ENCODE measurements around the gene GTSF1L. TPM values are rescaled to one million over a fixed set of nuclear protein-coding genes. Genes with fewer than 3 reads are reported as not detected.
A peak's percentile ranks its signal among the peaks of the same experiment; 100 is the strongest.

GTSF1L gene
- total RNA-seq, 1 donor from 2014 or later = not detected

- Mint-ChIP-seq H3K4me3 (ENCODE audit: low read depth) (no peak overlapping the region), H3K9me3 (ENCODE audit: low read depth) (peaks cover 3% of the 10 kb centered on the region), H3K27ac (no peak overlapping the region), H3K4me1 (ENCODE audit: low read depth) (peaks cover 12% of the 10 kb centered on the region), H3K27me3 (peaks cover 29% of the 10 kb centered on the region), H3K36me3 (ENCODE audit: insufficient read depth) (no peaks in the 10 kb centered on the region)
- no peak for DNase-seq (ENCODE audit: low spot score, unreplicated experiment)
- no peak for TF ChIP-seq CTCF (IDR thresholded peaks at IDR 0.05; ENCODE audit: unreplicated experiment)
Observed at GRCh38 chr20:43750774-43751166, 24.0 kb upstream of the GTSF1L start.

- no peak overlapping the region for H3K27ac Mint-ChIP-seq
Observed at GRCh38 chr20:43749734-43750294, 23.0 kb upstream of the GTSF1L start.

GRCh38 chr20:43748274-43748673, 21.5 kb upstream of the GTSF1L start:
- TF ChIP-seq CTCF (IDR thresholded peaks at IDR 0.05; ENCODE audit: unreplicated experiment) = no peak
- Mint-ChIP-seq H3K9me3 (ENCODE audit: low read depth) (no peaks in the 10 kb centered on the region), H3K36me3 (ENCODE audit: insufficient read depth) (no peaks in the 10 kb centered on the region), H3K4me1 (ENCODE audit: low read depth) (peaks cover 15% of the 10 kb centered on the region), H3K27me3 (peaks cover 22% of the 10 kb centered on the region), H3K4me3 (ENCODE audit: low read depth) (no peak overlapping the region), H3K27ac (no peak overlapping the region)
- DNase-seq (ENCODE audit: low spot score, unreplicated experiment) = no peak

More at GRCh38 chr20:43749734-43750294, 23.0 kb upstream of the GTSF1L start:
- Mint-ChIP-seq H3K36me3 (ENCODE audit: insufficient read depth) (no peaks in the 10 kb centered on the region), H3K27me3 (peaks cover 26% of the 10 kb centered on the region), H3K4me3 (ENCODE audit: low read depth) (no peak overlapping the region), H3K4me1 (ENCODE audit: low read depth) (peaks cover 15% of the 10 kb centered on the region), H3K9me3 (ENCODE audit: low read depth) (peaks cover 3% of the 10 kb centered on the region)
- DNase-seq (ENCODE audit: low spot score, unreplicated experiment) = peak; percentile 90
- TF ChIP-seq CTCF (IDR thresholded peaks at IDR 0.05; ENCODE audit: unreplicated experiment) = peak; percentile 100

- Mint-ChIP-seq H3K4me1 (ENCODE audit: low read depth) (peaks cover 15% of the 10 kb centered on the region), H3K4me3 (ENCODE audit: low read depth) (no peak overlapping the region), H3K36me3 (ENCODE audit: insufficient read depth) (no peaks in the 10 kb centered on the region), H3K9me3 (ENCODE audit: low read depth) (no peaks in the 10 kb centered on the region), H3K27ac (peak overlapping the region; percentile 76), H3K27me3 (peaks cover 21% of the 10 kb centered on the region)
- no peak for DNase-seq (ENCODE audit: low spot score, unreplicated experiment)
- TF ChIP-seq CTCF (IDR thresholded peaks at IDR 0.05; ENCODE audit: unreplicated experiment) = no peak
Observed at GRCh38 chr20:43746344-43747137, 19.7 kb upstream of the GTSF1L start.

- DNase-seq (ENCODE audit: low spot score, unreplicated experiment) = no peak
- H3K27ac Mint-ChIP-seq = no peak overlapping the region
- H3K9me3 Mint-ChIP-seq (ENCODE audit: low read depth) = no peaks in the 10 kb centered on the region
- peaks cover 15% of the 10 kb centered on the region for H3K4me1 Mint-ChIP-seq (ENCODE audit: low read depth)
- no peak overlapping the region for H3K4me3 Mint-ChIP-seq (ENCODE audit: low read depth)
- no peaks in the 10 kb centered on the region for H3K36me3 Mint-ChIP-seq (ENCODE audit: insufficient read depth)
- TF ChIP-seq CTCF (IDR thresholded peaks at IDR 0.05; ENCODE audit: unreplicated experiment) = no peak
- H3K27me3 Mint-ChIP-seq = peaks cover 12% of the 10 kb centered on the region
Observed at GRCh38 chr20:43744966-43745730, 18.3 kb upstream of the GTSF1L start.

All from progenitor cell of endocrine pancreas (in vitro differentiated cells).